Measurements from ENCODE around the gene RBM19.

The RBM19 gene

DNA sequence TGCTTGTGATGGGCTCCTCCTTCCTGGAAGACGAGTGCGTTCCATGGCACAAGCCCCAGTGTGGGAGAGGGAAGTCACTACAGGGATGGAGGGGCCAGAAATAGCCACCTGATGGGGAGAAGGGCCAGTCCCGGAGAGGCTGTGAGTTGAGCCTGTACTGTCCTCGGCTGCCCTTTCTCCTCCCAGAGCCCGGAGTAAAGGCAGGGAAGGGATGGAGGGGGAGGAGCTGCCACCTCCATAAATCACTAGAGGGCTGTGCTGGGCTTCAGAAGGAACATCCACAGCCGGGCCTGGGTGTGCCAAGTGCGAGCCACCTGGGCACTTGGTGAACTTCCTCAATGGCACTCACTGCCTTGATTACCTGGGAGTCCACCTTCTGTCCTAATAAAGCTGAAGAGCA lies 110.1 kb downstream of the RBM19 start:
- Histone ChIP-seq H3K27ac (replicated peaks) (no peak overlapping the region), H3K27me3 (ENCODE audit: insufficient read depth, poor library complexity, severe bottlenecking) (no peaks in the 10 kb centered on the region), H3K4me3 (replicated peaks; ENCODE audit: insufficient read depth, low read length) (no peak overlapping the region)
- DNase-seq (ENCODE audit: low read depth in 1 of 2, low spot score in 1 of 2) = no peak
- TF ChIP-seq, protein P1, sequence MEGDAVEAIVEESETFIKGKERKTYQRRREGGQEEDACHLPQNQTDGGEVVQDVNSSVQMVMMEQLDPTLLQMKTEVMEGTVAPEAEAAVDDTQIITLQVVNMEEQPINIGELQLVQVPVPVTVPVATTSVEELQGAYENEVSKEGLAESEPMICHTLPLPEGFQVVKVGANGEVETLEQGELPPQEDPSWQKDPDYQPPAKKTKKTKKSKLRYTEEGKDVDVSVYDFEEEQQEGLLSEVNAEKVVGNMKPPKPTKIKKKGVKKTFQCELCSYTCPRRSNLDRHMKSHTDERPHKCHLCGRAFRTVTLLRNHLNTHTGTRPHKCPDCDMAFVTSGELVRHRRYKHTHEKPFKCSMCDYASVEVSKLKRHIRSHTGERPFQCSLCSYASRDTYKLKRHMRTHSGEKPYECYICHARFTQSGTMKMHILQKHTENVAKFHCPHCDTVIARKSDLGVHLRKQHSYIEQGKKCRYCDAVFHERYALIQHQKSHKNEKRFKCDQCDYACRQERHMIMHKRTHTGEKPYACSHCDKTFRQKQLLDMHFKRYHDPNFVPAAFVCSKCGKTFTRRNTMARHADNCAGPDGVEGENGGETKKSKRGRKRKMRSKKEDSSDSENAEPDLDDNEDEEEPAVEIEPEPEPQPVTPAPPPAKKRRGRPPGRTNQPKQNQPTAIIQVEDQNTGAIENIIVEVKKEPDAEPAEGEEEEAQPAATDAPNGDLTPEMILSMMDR (IDR thresholded peaks at IDR 0.05; ENCODE audit: insufficient read depth, low read length) = no peak
- TF ChIP-seq, protein P2, sequence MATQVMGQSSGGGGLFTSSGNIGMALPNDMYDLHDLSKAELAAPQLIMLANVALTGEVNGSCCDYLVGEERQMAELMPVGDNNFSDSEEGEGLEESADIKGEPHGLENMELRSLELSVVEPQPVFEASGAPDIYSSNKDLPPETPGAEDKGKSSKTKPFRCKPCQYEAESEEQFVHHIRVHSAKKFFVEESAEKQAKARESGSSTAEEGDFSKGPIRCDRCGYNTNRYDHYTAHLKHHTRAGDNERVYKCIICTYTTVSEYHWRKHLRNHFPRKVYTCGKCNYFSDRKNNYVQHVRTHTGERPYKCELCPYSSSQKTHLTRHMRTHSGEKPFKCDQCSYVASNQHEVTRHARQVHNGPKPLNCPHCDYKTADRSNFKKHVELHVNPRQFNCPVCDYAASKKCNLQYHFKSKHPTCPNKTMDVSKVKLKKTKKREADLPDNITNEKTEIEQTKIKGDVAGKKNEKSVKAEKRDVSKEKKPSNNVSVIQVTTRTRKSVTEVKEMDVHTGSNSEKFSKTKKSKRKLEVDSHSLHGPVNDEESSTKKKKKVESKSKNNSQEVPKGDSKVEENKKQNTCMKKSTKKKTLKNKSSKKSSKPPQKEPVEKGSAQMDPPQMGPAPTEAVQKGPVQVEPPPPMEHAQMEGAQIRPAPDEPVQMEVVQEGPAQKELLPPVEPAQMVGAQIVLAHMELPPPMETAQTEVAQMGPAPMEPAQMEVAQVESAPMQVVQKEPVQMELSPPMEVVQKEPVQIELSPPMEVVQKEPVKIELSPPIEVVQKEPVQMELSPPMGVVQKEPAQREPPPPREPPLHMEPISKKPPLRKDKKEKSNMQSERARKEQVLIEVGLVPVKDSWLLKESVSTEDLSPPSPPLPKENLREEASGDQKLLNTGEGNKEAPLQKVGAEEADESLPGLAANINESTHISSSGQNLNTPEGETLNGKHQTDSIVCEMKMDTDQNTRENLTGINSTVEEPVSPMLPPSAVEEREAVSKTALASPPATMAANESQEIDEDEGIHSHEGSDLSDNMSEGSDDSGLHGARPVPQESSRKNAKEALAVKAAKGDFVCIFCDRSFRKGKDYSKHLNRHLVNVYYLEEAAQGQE (IDR thresholded peaks at IDR 0.05; ENCODE audit: insufficient replicate concordance, low read depth) = no peak
- TF ChIP-seq POLR2AphosphoS5 (IDR thresholded peaks at IDR 0.05; ENCODE audit: low read depth) = no peak
- TF ChIP-seq SPI1 (IDR thresholded peaks at IDR 0.05; ENCODE audit: borderline replicate concordance, low read depth) = no peak
- no peak for TF ChIP-seq GABPA (IDR thresholded peaks at IDR 0.05; ENCODE audit: low read depth)

DNA sequence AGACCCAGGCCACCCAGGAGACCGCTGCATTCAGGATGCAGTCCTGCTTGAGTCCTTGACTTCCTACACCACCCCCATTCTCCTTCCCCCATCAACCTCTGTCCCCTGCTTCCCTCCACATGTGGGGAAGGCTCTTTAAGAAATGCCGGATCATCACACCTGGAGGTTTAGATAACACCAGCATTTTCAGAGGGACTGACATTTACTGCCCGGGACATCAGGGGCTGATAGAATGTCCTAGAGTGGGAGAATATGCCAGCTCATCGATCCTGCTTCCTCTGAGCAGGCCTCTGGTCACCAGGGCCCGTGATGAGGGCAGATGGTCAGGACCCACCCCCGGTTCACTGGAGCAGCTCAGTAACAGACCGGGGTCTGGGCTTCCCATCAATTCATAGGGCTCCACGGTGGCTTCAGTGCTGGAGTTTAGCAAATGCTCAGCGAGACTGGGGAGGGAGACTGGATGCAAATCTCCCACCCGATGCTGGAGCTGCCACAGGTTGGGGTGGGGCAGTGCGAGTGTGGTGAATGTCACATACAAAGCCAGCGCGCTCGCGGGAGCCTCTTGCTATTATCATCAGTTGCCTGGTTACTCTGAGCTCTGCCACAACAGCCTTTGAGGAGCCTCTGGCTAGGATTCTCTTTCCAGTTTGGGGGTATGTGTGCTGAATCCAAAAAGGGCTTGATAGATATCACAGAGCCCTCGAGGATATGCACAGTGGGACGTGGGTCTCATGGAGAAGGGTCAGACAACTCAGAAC lies 111.6 kb downstream of the RBM19 start:
- Histone ChIP-seq H3K4me3 (replicated peaks; ENCODE audit: insufficient read depth, low read length) (no peak overlapping the region), H3K27ac (replicated peaks) (no peak overlapping the region), H3K27me3 (ENCODE audit: insufficient read depth, poor library complexity, severe bottlenecking) (no peaks in the 10 kb centered on the region)
- no peak for DNase-seq (ENCODE audit: low read depth in 1 of 2, low spot score in 1 of 2)
- TF ChIP-seq SPI1 (IDR thresholded peaks at IDR 0.05; ENCODE audit: borderline replicate concordance, low read depth) = no peak
- no peak for TF ChIP-seq GABPA (IDR thresholded peaks at IDR 0.05; ENCODE audit: low read depth)
- no peak for TF ChIP-seq POLR2AphosphoS5 (IDR thresholded peaks at IDR 0.05; ENCODE audit: low read depth)
- TF ChIP-seq, protein P2 (IDR thresholded peaks at IDR 0.05; ENCODE audit: insufficient replicate concordance, low read depth) = no peak
- TF ChIP-seq, protein P1 (IDR thresholded peaks at IDR 0.05; ENCODE audit: insufficient read depth, low read length) = no peak

DNA sequence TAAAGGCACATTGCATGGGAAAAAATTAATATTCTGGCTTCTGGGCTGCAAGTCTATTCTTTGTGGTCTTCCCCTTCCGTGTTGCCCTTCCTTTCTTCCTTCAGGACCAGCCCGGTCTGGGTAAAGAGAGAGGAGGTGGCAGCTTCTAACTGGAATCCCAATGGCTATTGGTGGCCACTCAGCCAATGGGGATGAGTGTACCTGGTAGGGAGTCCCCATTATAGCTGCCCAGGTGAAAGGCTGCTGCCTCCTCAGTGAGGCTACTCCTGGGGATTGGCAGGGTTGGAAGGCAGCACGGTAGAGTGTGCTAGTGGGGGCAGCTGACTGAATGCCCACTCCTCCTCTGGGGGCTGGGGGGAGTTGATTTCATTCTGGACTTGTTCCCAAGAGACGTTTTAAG lies 112.6 kb downstream of the RBM19 start:
- Histone ChIP-seq H3K27ac (replicated peaks) (peak overlapping the region; percentile 50), H3K27me3 (ENCODE audit: insufficient read depth, poor library complexity, severe bottlenecking) (no peaks in the 10 kb centered on the region), H3K4me3 (replicated peaks; ENCODE audit: insufficient read depth, low read length) (no peak overlapping the region)
- no peak for DNase-seq (ENCODE audit: low read depth in 1 of 2, low spot score in 1 of 2)
- TF ChIP-seq, protein P2 (IDR thresholded peaks at IDR 0.05; ENCODE audit: insufficient replicate concordance, low read depth) = no peak
- no peak for TF ChIP-seq SPI1 (IDR thresholded peaks at IDR 0.05; ENCODE audit: borderline replicate concordance, low read depth)
- TF ChIP-seq, protein P1 (IDR thresholded peaks at IDR 0.05; ENCODE audit: insufficient read depth, low read length) = no peak
- no peak for TF ChIP-seq POLR2AphosphoS5 (IDR thresholded peaks at IDR 0.05; ENCODE audit: low read depth)

All from HL-60 (cell line).